ENCODE results near the gene ASPSCR1. TPM values are rescaled to one million over a fixed set of nuclear protein-coding genes. Genes with fewer than 3 reads are reported as not detected.

The ASPSCR1 gene
- total and polyA plus RNA-seq, 10 of the 15 experiments (the other 5 are each of a cell fraction or from before 2014, with no cell fraction given), result 1.5 to 48.4 (median 25.4) TPM

- no TSS peak for BruUV-seq (replicated peaks)
- H3K4me2 ChIP-seq (ENCODE audit: control insufficient read depth, insufficient read depth), result no peak overlapping the region
- no peaks in the 10 kb centered on the region for H3K9me3 ChIP-seq (replicated peaks; ENCODE audit: control insufficient read depth, insufficient read depth, low read length)
- no peaks in the 10 kb centered on the region for H3K79me2 ChIP-seq (ENCODE audit: control insufficient read depth, insufficient read depth, low read length)
- H3K27me3 ChIP-seq (replicated peaks in 1 of 2; ENCODE audit: control insufficient read depth in 2 of 2, insufficient read depth in 2 of 2, low read length in 1 of 2), result no peaks in the 10 kb centered on the region
- WGBS (ENCODE audit: insufficient coverage, insufficient replicate concordance, low lambda C conversion rate, missing lambda C conversion rate), result 71% methylated on average over 9 of the region's 9 CpGs
- FAIRE-seq (no peak), ATAC-seq (no peak), DNase-seq (ENCODE audit: low read depth, low spot score) (no peak)
- H3K4me1 ChIP-seq (ENCODE audit: control insufficient read depth, insufficient read depth, low read length), result no peaks in the 10 kb centered on the region
- no peaks in the 10 kb centered on the region for H3K36me3 ChIP-seq (ENCODE audit: control insufficient read depth in 2 of 2, insufficient read depth in 2 of 2, low read length in 1 of 2)
- intact Hi-C loops (cut with micrococcal nuclease; ENCODE audit: unreplicated experiment) (no loop called here), in situ Hi-C loops (cut with MboI) (no loop called here)
- ChIA-PET CTCF (interaction anchor here (0.7 to 1.6 kb wide), 2 partner anchors 10 to 75 kb away, joined by 3 to 4 read pairs; no protein-coding TSS in a partner anchor), POLR2A (interaction anchor here (1.2 kb wide), 1 partner anchor 24 kb away, joined by 3 read pairs; no protein-coding TSS in a partner anchor), SMC1A (ENCODE audit: uncharacterized antibody, unreplicated experiment) (no interaction called here), RAD21 (ENCODE audit: unreplicated experiment) (no interaction called here)
- no peak overlapping the region for H3K4me3 ChIP-seq
- H4K20me1 ChIP-seq (ENCODE audit: control insufficient read depth, insufficient read depth), result no peaks in the 10 kb centered on the region
- TF ChIP-seq FOS (IDR thresholded peaks at IDR 0.05; ENCODE audit: borderline replicate concordance, extremely low read depth, insufficient read length) (no peak), RB1 (IDR thresholded peaks at IDR 0.05; ENCODE audit: borderline replicate concordance) (no peak), IKZF2 (IDR thresholded peaks at IDR 0.05) (no peak), ZBTB33 (IDR thresholded peaks at IDR 0.05) (no peak), KLF5 (IDR thresholded peaks at IDR 0.05; ENCODE audit: partially characterized antibody) (no peak), MEF2B (IDR thresholded peaks at IDR 0.05; ENCODE audit: partially characterized antibody, poor library complexity, severe bottlenecking) (no peak), SMC3 (IDR thresholded peaks at IDR 0.05; ENCODE audit: borderline replicate concordance, low read length) (no peak), NR2C1 (IDR thresholded peaks at IDR 0.05) (no peak), ZZZ3 (IDR thresholded peaks at IDR 0.05; ENCODE audit: control insufficient read depth, insufficient read length, low read depth) (no peak), MTA3 (IDR thresholded peaks at IDR 0.05; ENCODE audit: borderline replicate concordance, low read length) (no peak), TARDBP (IDR thresholded peaks at IDR 0.05; ENCODE audit: borderline replicate concordance) (no peak), SRF (IDR thresholded peaks at IDR 0.05; ENCODE audit: low read depth in 2 of 2, low read length in 2 of 2) (no peak), CEBPB (IDR thresholded peaks at IDR 0.05; ENCODE audit: borderline replicate concordance in 1 of 2, low read depth in 2 of 2, low read length in 2 of 2) (no peak)
- TF ChIP-seq, protein P1, sequence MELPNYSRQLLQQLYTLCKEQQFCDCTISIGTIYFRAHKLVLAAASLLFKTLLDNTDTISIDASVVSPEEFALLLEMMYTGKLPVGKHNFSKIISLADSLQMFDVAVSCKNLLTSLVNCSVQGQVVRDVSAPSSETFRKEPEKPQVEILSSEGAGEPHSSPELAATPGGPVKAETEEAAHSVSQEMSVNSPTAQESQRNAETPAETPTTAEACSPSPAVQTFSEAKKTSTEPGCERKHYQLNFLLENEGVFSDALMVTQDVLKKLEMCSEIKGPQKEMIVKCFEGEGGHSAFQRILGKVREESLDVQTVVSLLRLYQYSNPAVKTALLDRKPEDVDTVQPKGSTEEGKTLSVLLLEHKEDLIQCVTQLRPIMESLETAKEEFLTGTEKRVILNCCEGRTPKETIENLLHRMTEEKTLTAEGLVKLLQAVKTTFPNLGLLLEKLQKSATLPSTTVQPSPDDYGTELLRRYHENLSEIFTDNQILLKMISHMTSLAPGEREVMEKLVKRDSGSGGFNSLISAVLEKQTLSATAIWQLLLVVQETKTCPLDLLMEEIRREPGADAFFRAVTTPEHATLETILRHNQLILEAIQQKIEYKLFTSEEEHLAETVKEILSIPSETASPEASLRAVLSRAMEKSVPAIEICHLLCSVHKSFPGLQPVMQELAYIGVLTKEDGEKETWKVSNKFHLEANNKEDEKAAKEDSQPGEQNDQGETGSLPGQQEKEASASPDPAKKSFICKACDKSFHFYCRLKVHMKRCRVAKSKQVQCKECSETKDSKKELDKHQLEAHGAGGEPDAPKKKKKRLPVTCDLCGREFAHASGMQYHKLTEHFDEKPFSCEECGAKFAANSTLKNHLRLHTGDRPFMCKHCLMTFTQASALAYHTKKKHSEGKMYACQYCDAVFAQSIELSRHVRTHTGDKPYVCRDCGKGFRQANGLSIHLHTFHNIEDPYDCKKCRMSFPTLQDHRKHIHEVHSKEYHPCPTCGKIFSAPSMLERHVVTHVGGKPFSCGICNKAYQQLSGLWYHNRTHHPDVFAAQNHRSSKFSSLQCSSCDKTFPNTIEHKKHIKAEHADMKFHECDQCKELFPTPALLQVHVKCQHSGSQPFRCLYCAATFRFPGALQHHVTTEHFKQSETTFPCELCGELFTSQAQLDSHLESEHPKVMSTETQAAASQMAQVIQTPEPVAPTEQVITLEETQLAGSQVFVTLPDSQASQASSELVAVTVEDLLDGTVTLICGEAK (IDR thresholded peaks at IDR 0.05; ENCODE audit: borderline replicate concordance), result no peak
- TF ChIP-seq, protein P2, sequence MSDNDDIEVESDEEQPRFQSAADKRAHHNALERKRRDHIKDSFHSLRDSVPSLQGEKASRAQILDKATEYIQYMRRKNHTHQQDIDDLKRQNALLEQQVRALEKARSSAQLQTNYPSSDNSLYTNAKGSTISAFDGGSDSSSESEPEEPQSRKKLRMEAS (IDR thresholded peaks at IDR 0.05; ENCODE audit: low read depth, low read length), result no peak
- H3K27ac ChIP-seq (ENCODE audit: control insufficient read depth, insufficient read depth), result no peak overlapping the region
- H3K9ac ChIP-seq (ENCODE audit: control insufficient read depth, insufficient read depth, low read length), result no peak overlapping the region
- H2AFZ ChIP-seq (ENCODE audit: control insufficient read depth, low read depth, low read length), result no peak overlapping the region
Measured at GRCh38 chr17:81944858-81945257, 32.6 kb upstream of the ASPSCR1 start.
